Osteoblast (primary cell): ENCODE results near the gene MORC2. TPM values are rescaled to one million over a fixed set of nuclear protein-coding genes. Genes with fewer than 3 reads are reported as not detected.
A peak's percentile ranks its signal among the peaks of the same experiment; 100 is the strongest.

ENCODE experiments used
- DNase-seq: peaks from one replicate; pipeline ENCODE4 v3.0.0; 2011; ENCODE audit warnings: low spot score, mixed read lengths; ENCODE audit not compliant: insufficient read length; ENCODE audit errors: missing footprints
- H2AFZ ChIP-seq: 2 replicates; pipeline ENCODE4 v1.6.0; 2011; ENCODE audit warnings: mild to moderate bottlenecking, low read length
- H3K27ac ChIP-seq: 2 replicates; pipeline ENCODE4 v1.5.1; 2011; ENCODE audit warnings: mild to moderate bottlenecking, low read depth, low read length, moderate library complexity
- H3K27me3 ChIP-seq: 2 replicates; pipeline ENCODE4 v1.6.0; 2012; ENCODE audit warnings: mild to moderate bottlenecking, control low read depth, inconsistent platforms, low read length, moderate library complexity; ENCODE audit not compliant: insufficient read depth
- H3K36me3 ChIP-seq: 2 replicates; pipeline ENCODE4 v1.5.1; 2011; ENCODE audit warnings: mild to moderate bottlenecking, low read length, control low read depth, moderate library complexity; ENCODE audit not compliant: insufficient read depth
- H3K4me1 ChIP-seq: 2 replicates; pipeline ENCODE4 v1.5.1; 2011; ENCODE audit warnings: mild to moderate bottlenecking, low read length, control low read depth, moderate library complexity; ENCODE audit not compliant: insufficient read depth
- H3K4me2 ChIP-seq: 2 replicates; pipeline ENCODE4 v1.6.0; 2011; ENCODE audit warnings: mild to moderate bottlenecking, low read length; ENCODE audit not compliant: insufficient read depth
- H3K4me3 ChIP-seq: fragments of 200-600 bp; sonication (generic); 3 replicates; pipeline ENCODE4 v1.5.1; 2012; ENCODE audit warnings: mild to moderate bottlenecking, low read length, inconsistent platforms; ENCODE audit not compliant: insufficient read depth
- H3K79me2 ChIP-seq: 2 replicates; pipeline ENCODE4 v1.6.0; 2012; ENCODE audit warnings: mild to moderate bottlenecking, low read length, control low read depth, inconsistent platforms; ENCODE audit not compliant: insufficient read depth
- H3K9me3 ChIP-seq: 2 replicates; pipeline ENCODE4 v1.5.1; 2011; ENCODE audit warnings: low read depth, low read length, control low read depth
- H4K20me1 ChIP-seq: 2 replicates; pipeline ENCODE4 v1.6.0; 2012; ENCODE audit warnings: mild to moderate bottlenecking, low read length, control low read depth; ENCODE audit not compliant: insufficient read depth
- total RNA-seq: library from RNA; depleted of rRNA; stranded (reverse); fragments of >200 nt; gene quantifications from 2 replicates; pipeline ENCODE4 v1.2.3, GENCODE V29; 2012
- TF ChIP-seq, protein P1 (sequence below): IDR thresholded peaks from 2 replicates; pipeline ENCODE4 v1.5.1; 2011; ENCODE audit warnings: mild to moderate bottlenecking, low read depth, low read length, moderate library complexity; ENCODE audit errors: extremely low read depth

The MORC2 gene
- total RNA-seq, 1 donor = 17.0 TPM

DNA sequence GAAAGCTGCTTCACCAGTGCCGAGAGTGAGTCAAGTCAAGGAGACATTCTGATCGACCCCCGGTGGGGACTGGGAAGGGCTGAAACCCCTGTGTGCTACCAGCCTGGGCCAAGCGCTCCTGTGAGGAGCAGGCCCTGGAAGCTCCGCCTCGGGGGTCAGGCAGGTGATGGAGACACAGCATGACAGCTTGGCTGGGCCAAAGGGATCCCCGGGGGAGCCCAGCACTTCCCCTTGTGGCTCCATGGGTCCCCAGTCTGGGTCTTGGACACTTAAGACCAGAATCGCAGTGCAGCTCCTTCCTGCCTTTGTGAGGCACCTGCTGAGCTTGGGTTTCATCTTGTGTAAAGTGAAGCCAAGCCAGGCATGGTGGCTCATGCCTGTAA lies 89.2 kb downstream of the MORC2 start:
- DNase-seq = no peak
- no peaks in the 10 kb centered on the region for H3K9me3 ChIP-seq
- TF ChIP-seq, protein P1, sequence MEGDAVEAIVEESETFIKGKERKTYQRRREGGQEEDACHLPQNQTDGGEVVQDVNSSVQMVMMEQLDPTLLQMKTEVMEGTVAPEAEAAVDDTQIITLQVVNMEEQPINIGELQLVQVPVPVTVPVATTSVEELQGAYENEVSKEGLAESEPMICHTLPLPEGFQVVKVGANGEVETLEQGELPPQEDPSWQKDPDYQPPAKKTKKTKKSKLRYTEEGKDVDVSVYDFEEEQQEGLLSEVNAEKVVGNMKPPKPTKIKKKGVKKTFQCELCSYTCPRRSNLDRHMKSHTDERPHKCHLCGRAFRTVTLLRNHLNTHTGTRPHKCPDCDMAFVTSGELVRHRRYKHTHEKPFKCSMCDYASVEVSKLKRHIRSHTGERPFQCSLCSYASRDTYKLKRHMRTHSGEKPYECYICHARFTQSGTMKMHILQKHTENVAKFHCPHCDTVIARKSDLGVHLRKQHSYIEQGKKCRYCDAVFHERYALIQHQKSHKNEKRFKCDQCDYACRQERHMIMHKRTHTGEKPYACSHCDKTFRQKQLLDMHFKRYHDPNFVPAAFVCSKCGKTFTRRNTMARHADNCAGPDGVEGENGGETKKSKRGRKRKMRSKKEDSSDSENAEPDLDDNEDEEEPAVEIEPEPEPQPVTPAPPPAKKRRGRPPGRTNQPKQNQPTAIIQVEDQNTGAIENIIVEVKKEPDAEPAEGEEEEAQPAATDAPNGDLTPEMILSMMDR = no peak
- peaks cover 3% of the 10 kb centered on the region for H4K20me1 ChIP-seq
- no peak overlapping the region for H3K4me3 ChIP-seq
- H3K4me2 ChIP-seq = no peak overlapping the region
- no peaks in the 10 kb centered on the region for H3K36me3 ChIP-seq
- H3K27me3 ChIP-seq = no peaks in the 10 kb centered on the region
- no peak overlapping the region for H3K27ac ChIP-seq
- no peaks in the 10 kb centered on the region for H3K4me1 ChIP-seq
- no peak overlapping the region for H2AFZ ChIP-seq
- no peaks in the 10 kb centered on the region for H3K79me2 ChIP-seq

DNA sequence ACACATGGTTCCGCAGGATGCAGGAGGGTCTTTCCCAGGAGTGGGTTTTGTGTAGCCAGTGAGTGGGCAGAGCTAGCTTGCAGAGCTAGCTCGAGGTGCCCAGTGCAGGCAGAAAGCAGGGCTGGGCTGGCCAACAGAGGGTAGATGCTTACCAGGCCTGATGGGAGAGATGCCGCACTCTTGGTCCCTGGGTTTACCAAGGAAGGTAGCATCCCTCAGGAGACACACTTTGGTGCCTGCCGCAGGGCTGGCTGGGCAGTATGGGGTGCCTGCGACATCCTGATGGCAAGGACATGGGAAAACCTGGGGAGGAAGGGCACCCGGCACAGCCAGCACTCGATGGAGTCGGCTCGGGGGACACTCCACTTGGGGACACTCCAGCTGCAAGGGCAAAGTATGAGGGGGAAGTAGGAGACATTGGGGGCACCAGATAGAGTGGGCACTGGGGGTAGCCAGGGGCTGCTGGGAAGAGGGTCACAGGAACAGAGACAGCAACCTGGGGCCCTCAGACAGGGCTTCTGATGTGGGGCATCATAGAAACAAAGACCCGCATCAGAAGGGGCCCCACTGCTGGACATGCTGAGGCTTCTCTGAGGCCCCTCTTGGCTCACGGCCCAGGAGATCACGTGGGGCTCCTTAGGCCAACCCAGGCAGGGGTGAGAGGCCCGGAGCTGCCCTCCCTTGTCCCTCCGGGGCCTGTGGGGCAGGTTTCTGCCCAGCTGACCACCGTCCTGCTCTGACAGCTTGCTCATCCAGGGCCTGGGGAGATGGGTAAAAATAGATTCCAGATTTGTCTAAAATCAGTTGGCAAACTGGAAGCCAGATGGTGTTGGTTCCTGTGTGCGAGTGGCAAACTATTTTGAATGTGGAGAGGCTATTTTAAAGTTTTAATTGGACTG lies 89.8 kb downstream of the MORC2 start:
- Histone ChIP-seq H3K4me1 (no peaks in the 10 kb centered on the region), H3K4me3 (no peak overlapping the region), H3K36me3 (no peaks in the 10 kb centered on the region), H3K27me3 (no peaks in the 10 kb centered on the region), H4K20me1 (peaks cover 3% of the 10 kb centered on the region), H2AFZ (no peak overlapping the region), H3K9me3 (no peaks in the 10 kb centered on the region), H3K79me2 (no peaks in the 10 kb centered on the region), H3K4me2 (no peak overlapping the region), H3K27ac (no peak overlapping the region)
- TF ChIP-seq, protein P1 = no peak
- DNase-seq = peak; percentile 76

DNA sequence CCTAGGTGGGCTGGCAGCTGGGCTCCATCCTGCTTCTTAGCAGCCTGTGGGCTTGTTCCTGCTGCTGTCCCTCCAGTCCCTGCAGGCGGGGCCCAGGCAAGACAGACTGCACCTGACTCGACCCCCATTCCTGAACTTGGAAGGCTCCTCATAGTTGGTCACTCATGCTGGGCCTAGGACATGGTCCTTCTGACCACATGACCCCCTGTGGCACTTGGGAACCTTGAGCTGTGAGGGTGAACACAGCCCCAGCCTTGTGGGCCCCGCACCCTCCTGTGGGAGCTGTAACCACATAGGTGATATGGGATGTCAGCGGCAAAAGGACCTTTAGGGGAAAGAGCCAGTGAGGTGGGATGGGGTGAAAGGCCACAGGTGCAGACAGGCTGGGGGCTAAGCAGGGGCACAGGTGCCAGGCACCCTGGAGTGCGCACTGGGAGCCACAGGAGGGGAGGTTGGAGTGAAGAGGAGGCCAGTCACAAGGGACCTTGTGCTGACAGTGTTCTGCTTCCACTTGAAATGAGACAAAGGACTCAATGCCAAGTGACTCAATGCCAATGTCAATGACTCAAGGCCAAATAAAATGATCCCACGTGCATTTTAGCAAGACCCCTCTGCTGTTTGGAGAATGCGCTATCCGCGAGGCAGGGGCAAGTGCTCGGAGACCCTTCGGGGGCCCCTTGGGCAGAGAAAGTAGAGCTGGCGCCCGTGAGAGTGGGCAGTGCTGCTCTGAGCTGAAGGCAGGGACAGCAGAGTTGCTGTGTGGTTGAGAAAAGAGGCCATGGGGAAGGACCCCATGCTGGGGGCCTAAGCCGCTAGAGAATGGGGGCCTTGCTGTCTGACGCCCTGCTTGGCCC lies 90.7 kb downstream of the MORC2 start:
- Histone ChIP-seq H3K36me3 (no peaks in the 10 kb centered on the region), H3K79me2 (no peaks in the 10 kb centered on the region), H3K4me2 (no peak overlapping the region), H3K27ac (no peak overlapping the region), H2AFZ (no peak overlapping the region), H3K9me3 (no peaks in the 10 kb centered on the region), H4K20me1 (peaks cover 3% of the 10 kb centered on the region), H3K27me3 (no peaks in the 10 kb centered on the region), H3K4me1 (no peaks in the 10 kb centered on the region), H3K4me3 (no peak overlapping the region)
- peak; percentile 68 for DNase-seq
- TF ChIP-seq, protein P1 = no peak
